MCF 10A (cell line): Measurements from ENCODE around the gene RALB. TPM values are rescaled to one million over a fixed set of nuclear protein-coding genes. Genes with fewer than 3 reads are reported as not detected.

ENCODE experiments used
- BruUV-seq: library from RNA; stranded (reverse); fragments of 400-500 nt; replicated peaks from 2 replicates; lab custom pipeline; 2021; lab: Mats Ljungman, UMichigan
- CTCF ChIA-PET: fragments of 300-600 bp; sonication (Branson Sonifier 250); formaldehyde crosslinking; extraction: SDS; loops from one replicate; lab custom pipeline; 2021; ENCODE audit warnings: antibody characterized with exemption, inconsistent platforms; lab: Yijun Ruan, JAX
- POLR2A ChIA-PET: fragments of 300-600, 350-650 bp; sonication (Branson Sonifier 250); formaldehyde crosslinking; extraction: SDS; loops from one replicate; lab custom pipeline; 2020; ENCODE audit warnings: antibody characterized with exemption, inconsistent platforms; lab: Yijun Ruan, JAX
- DNase-seq: peaks from one replicate; pipeline ENCODE4 v3.0.0-alpha.2; 2018; ENCODE audit not compliant: unreplicated experiment
- H3K27ac Mint-ChIP-seq: one replicate; pipeline ENCODE4 v1.8.0; 2022; ENCODE audit warnings: mild to moderate bottlenecking, low read depth, mixed read lengths; ENCODE audit not compliant: unreplicated experiment
- H3K27me3 Mint-ChIP-seq: one replicate; pipeline ENCODE4 v1.8.0; 2022; ENCODE audit warnings: mixed read lengths; ENCODE audit not compliant: insufficient read depth, unreplicated experiment
- H3K36me3 Mint-ChIP-seq: one replicate; pipeline ENCODE4 v1.8.0; 2022; ENCODE audit warnings: mild to moderate bottlenecking, moderate library complexity, mixed read lengths; ENCODE audit not compliant: insufficient read depth, unreplicated experiment
- H3K4me1 Mint-ChIP-seq: one replicate; pipeline ENCODE4 v1.8.0; 2022; ENCODE audit warnings: mixed read lengths; ENCODE audit not compliant: insufficient read depth, unreplicated experiment
- H3K4me3 Mint-ChIP-seq: one replicate; pipeline ENCODE4 v1.8.0; 2022; ENCODE audit warnings: mild to moderate bottlenecking, moderate library complexity, mixed read lengths; ENCODE audit not compliant: unreplicated experiment
- H3K9me3 Mint-ChIP-seq: one replicate; pipeline ENCODE4 v1.8.0; 2022; ENCODE audit warnings: mixed read lengths; ENCODE audit not compliant: unreplicated experiment
- intact Hi-C: fragments of 100-400 bp; cut with micrococcal nuclease; formaldehyde crosslinking; loops from 2 replicates; pipeline ENCODE4 v1.14.1; 2022
- total RNA-seq: library from RNA; stranded (reverse); gene quantifications from 2 replicates; pipeline ENCODE4 v1.2.3, GENCODE V29; 2022
- TF ChIP-seq, protein P1 (sequence below): fragments of 200-600 bp; IDR thresholded peaks from one replicate; pipeline ENCODE4 v1.8.0; 2022; ENCODE audit warnings: antibody characterized with exemption, mild to moderate bottlenecking; ENCODE audit not compliant: unreplicated experiment

The RALB gene
- total RNA-seq, 1 experiment from 2014 or later = 37.4 TPM

DNA sequence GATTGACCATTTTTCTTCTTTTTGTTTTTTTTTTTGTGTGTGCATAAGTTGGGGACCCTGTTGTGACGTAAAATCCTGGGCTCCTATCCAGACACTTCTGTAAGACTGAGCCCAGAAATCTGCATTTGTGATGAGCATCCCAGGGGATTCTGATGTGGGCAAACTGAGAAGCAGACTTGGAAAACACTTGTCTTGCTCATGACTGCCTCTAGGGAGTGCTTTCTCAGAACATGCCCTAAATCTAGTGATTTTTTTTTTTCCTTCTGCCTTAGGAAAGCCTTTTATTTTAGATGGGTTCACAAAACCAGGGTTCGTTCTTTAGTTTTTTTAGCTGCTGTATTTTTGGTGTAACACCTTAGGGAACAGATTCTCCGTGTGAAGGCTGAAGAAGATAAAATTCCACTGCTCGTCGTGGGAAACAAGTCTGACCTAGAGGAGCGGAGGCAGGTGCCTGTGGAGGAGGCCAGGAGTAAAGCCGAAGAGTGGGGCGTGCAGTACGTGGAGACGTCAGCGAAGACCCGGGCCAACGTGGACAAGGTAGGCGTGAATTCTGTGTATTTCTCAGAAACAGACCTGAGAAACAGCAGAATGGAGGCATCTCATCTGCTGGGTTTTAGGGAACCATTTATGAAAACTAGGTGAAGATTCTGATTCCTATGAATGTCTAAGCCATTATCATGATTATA, 36.7 kb downstream of the RALB start:
- POLR2A ChIA-PET = interaction anchor here (1.1 kb wide), 1 partner anchor 26 kb away, joined by 3 read pairs; no protein-coding TSS in a partner anchor
- CTCF ChIA-PET = interaction anchor here (0.6 to 0.9 kb wide), 4 partner anchors 114 to 647 kb away, joined by 3 to 5 read pairs (median 3); no protein-coding TSS in a partner anchor
- no peak overlapping the region for H3K27ac Mint-ChIP-seq
- BruUV-seq = no TSS peak
- DNase-seq = no peak
- TF ChIP-seq, protein P1, sequence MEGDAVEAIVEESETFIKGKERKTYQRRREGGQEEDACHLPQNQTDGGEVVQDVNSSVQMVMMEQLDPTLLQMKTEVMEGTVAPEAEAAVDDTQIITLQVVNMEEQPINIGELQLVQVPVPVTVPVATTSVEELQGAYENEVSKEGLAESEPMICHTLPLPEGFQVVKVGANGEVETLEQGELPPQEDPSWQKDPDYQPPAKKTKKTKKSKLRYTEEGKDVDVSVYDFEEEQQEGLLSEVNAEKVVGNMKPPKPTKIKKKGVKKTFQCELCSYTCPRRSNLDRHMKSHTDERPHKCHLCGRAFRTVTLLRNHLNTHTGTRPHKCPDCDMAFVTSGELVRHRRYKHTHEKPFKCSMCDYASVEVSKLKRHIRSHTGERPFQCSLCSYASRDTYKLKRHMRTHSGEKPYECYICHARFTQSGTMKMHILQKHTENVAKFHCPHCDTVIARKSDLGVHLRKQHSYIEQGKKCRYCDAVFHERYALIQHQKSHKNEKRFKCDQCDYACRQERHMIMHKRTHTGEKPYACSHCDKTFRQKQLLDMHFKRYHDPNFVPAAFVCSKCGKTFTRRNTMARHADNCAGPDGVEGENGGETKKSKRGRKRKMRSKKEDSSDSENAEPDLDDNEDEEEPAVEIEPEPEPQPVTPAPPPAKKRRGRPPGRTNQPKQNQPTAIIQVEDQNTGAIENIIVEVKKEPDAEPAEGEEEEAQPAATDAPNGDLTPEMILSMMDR = no peak
- H3K4me1 Mint-ChIP-seq = peaks cover 20% of the 10 kb centered on the region
- peaks cover 36% of the 10 kb centered on the region for H3K36me3 Mint-ChIP-seq
- intact Hi-C loops = no loop called here
- no peaks in the 10 kb centered on the region for H3K27me3 Mint-ChIP-seq
- no peak overlapping the region for H3K4me3 Mint-ChIP-seq
- H3K9me3 Mint-ChIP-seq = no peaks in the 10 kb centered on the region

DNA sequence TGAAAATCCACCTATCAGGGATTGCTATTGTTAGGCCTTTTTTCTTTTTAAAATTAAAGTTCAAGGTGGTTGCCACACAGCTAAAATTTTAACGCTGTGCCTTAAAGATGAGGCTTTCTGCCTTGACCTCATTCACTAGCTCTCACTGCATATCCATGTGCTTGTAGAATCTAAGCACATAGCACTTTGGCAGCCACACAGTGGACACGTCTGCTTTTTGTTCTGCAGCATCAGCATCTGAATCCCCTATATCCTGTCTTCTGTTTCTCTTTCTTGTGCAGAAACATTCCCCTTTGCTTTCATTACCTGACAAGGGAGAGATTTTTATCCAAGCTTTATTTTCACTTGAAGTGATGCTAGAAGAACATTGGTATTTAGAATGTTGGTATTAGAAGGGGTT, 38.1 kb downstream of the RALB start:
- Mint-ChIP-seq H3K4me1 (peaks cover 20% of the 10 kb centered on the region), H3K4me3 (no peak overlapping the region), H3K9me3 (no peaks in the 10 kb centered on the region), H3K27ac (no peak overlapping the region), H3K27me3 (no peaks in the 10 kb centered on the region), H3K36me3 (peaks cover 40% of the 10 kb centered on the region)
- intact Hi-C loops = no loop called here
- DNase-seq = no peak
- no TSS peak for BruUV-seq
- CTCF ChIA-PET = interaction anchor here (0.6 to 1.5 kb wide), 4 partner anchors 8 to 1065 kb away, joined by 3 to 4 read pairs (median 4); no protein-coding TSS in a partner anchor
- POLR2A ChIA-PET = interaction anchor here (1.5 to 1.6 kb wide), 2 partner anchors 29 to 38 kb away, joined by 3 read pairs; partner anchors contain the start of gene RALB
- TF ChIP-seq, protein P1 = no peak

DNA sequence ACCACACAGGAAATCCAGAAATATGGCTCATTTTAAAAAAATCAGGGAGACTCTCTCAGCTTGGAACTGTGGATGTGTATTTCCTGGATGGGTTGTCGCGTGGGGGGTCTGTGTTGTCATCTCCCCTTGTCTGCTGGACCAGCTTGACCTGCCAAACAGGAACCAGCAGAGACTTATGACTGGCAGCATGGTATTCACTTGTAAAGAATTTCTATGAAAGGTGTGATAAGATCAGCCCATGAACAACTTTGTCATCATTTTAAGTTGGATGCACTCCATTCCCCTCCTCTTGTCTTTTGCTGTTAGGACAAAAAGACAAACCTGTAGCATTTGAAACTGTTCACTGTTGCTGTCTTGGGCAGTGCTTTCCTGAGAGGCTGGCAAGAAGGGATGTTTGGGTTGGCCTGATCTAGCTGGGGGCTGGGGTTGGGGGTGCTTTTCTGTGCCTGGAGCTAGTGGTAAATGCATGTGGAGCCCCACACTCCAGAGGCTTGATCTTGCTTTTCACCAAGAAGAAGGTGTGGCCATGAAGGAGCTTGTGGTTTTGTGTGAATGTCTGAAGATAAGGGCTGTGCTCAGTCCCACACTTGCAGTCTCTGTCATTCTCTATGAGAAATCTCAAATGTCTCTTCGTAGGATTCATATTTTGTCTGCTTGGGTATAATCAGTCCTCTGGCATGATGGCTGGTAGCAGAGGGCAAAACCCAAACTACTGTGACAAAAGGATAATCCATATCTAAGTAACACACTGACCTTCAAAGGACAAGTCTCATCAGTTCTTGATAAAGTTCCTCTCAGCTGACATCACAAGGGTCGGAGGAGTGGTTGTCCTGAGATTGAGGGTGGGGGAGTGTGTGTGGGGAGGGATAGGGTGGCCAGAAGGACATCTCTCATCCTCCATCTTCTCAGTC, 39.0 kb downstream of the RALB start:
- H3K4me1 Mint-ChIP-seq = peaks cover 20% of the 10 kb centered on the region
- ChIA-PET CTCF (interaction anchor here (0.5 to 1.5 kb wide), 7 partner anchors 9 to 996 kb away, joined by 3 to 7 read pairs (median 4); no protein-coding TSS in a partner anchor), POLR2A (interaction anchor here (0.6 to 1.6 kb wide), 4 partner anchors 9 to 355 kb away, joined by 3 to 4 read pairs (median 3); partner anchors contain the start of gene RALB)
- H3K27ac Mint-ChIP-seq = peak overlapping the region; percentile 64
- no peaks in the 10 kb centered on the region for H3K27me3 Mint-ChIP-seq
- no TSS peak for BruUV-seq
- TF ChIP-seq, protein P1 = no peak
- intact Hi-C loops = no loop called here
- no peak for DNase-seq
- no peaks in the 10 kb centered on the region for H3K9me3 Mint-ChIP-seq
- no peak overlapping the region for H3K4me3 Mint-ChIP-seq
- H3K36me3 Mint-ChIP-seq = peaks cover 43% of the 10 kb centered on the region
